SK-N-SH treated with all-trans-retinoic acid at 6 μM for 48 hours (cell line): ENCODE results near the gene MCUB.

ENCODE experiments used
- ARNTL ChIP-seq: fragments of 450-650 bp; formaldehyde crosslinking; IDR thresholded peaks from 2 replicates; pipeline ENCODE4 v1.5.0; 2020; ENCODE audit warnings: low read depth, mild to moderate bottlenecking, moderate library complexity, borderline replicate concordance
- CSRNP3 ChIP-seq: fragments of 250-450 bp; sonication (Bioruptor Pico); IDR thresholded peaks from 2 replicates; pipeline ENCODE4 v1.5.1; 2021; ENCODE audit warnings: mild to moderate bottlenecking, moderate library complexity
- GLIS3 ChIP-seq: fragments of 250-450 bp; sonication (Bioruptor Pico); IDR thresholded peaks from 2 replicates; pipeline ENCODE4 v1.5.0; 2020; ENCODE audit warnings: mild to moderate bottlenecking, moderate library complexity
- OSR1 ChIP-seq: fragments of 250-450 bp; sonication (Bioruptor Pico); IDR thresholded peaks from 2 replicates; pipeline ENCODE4 v1.8.0; 2022; ENCODE audit warnings: moderate library complexity, mild to moderate bottlenecking, inconsistent platforms
- PPARA ChIP-seq: fragments of 250-450 bp; sonication (Bioruptor Pico); IDR thresholded peaks from 2 replicates; pipeline ENCODE4 v1.5.0; 2020; ENCODE audit warnings: mild to moderate bottlenecking, borderline replicate concordance
- RARB ChIP-seq: fragments of 250-450 bp; sonication (Bioruptor Pico); IDR thresholded peaks from 2 replicates; pipeline ENCODE4 v1.8.0; 2021; ENCODE audit warnings: mild to moderate bottlenecking, moderate library complexity
- ZNF8 ChIP-seq: fragments of 450-650 bp; formaldehyde crosslinking; IDR thresholded peaks from 2 replicates; pipeline ENCODE4 v1.5.0; 2020; ENCODE audit warnings: mild to moderate bottlenecking, moderate library complexity

DNA sequence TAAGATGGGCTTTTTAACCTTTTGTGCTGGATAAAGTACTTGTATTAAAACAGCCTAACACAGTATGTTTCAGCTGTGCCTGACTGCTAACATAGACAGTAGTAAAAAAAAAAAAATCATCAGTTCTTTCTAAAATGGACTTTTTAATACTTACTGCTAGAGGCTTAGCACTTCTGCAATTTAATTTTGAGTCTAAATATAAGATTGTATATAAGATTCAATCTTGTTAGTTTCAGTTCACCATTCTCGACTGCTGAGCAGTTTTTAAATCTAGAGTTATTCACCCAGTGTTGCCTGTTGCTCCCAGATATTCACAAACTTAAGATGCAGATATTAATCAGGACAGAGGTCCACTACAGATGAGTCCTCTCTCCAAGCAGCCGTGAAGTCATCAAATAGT, 163.1 kb downstream of the MCUB start:
- TF ChIP-seq PPARA (CRISPR knock-in tag) (no peak), OSR1 (CRISPR knock-in tag) (no peak), CSRNP3 (CRISPR knock-in tag) (no peak), ZNF8 (CRISPR knock-in tag) (no peak), RARB (CRISPR knock-in tag) (no peak), GLIS3 (CRISPR knock-in tag) (no peak), ARNTL (CRISPR knock-in tag) (no peak)
